HCT116 (cell line): Measurements from ENCODE around the gene DGCR8. TPM values are rescaled to one million over a fixed set of nuclear protein-coding genes. Genes with fewer than 3 reads are reported as not detected.

Experiments used
- ATAC-seq: fragments of 200-7000 bp; cut with Tn5 transposase; 2 replicates; pipeline ENCODE4 v1.9.1; 2020; ENCODE audit warnings: mild to moderate bottlenecking, moderate library complexity
- BruUV-seq: library from RNA; stranded (reverse); fragments of 400-500 nt; replicated peaks from 2 replicates; lab custom pipeline; 2021; lab: Mats Ljungman, UMichigan
- CTCF ChIA-PET: fragments of 300-600 bp; sonication (Branson Sonifier 250); formaldehyde crosslinking; loops from one replicate; lab custom pipeline; 2021; ENCODE audit warnings: antibody characterized with exemption; lab: Charles Lee
- POLR2A ChIA-PET: fragments of 300-600, 350-600 bp; sonication (Branson Sonifier 250); formaldehyde crosslinking; loops from one replicate; lab custom pipeline; 2021; ENCODE audit warnings: antibody characterized with exemption; lab: Charles Lee
- RAD21 ChIA-PET, 2 experiments: fragments of 300-600 bp; sonication (Branson Sonifier 250); formaldehyde crosslinking; loops; one replicate each; lab custom pipeline; 2023; ENCODE audit warnings: low total read pairs in 2 of 2; ENCODE audit not compliant: uncharacterized antibody in 2 of 2, unreplicated experiment in 2 of 2, low non-redundant PET in 1 of 2; lab: Charles Lee
- DNase-seq: peaks from one replicate; pipeline ENCODE4 v3.0.0-alpha.2; 2010; ENCODE audit warnings: low read depth, low spot score
- H2AFZ ChIP-seq: fragments of 200-600 bp; shearing (Covaris generic), sonication (generic); 2 replicates; pipeline ENCODE4 v1.6.1; 2017; ENCODE audit warnings: low read depth, mixed run types, mixed read lengths, antibody characterized with exemption, low read length; ENCODE audit not compliant: poor library complexity, severe bottlenecking
- H3K27ac ChIP-seq: 2 replicates; pipeline ENCODE4 v1.5.1; 2012; ENCODE audit warnings: low read depth, low read length
- H3K27me3 ChIP-seq: fragments of 200-600 bp; sonication (generic); 2 replicates; pipeline ENCODE4 v1.6.1; 2016; ENCODE audit warnings: mixed run types, low read length, mixed read lengths; ENCODE audit not compliant: insufficient read depth
- H3K36me3 ChIP-seq, 2 experiments: fragments of 200-500 bp in 1 of 2; fragments of 200-600 bp in 1 of 2; sonication (Bioruptor generic) in 1 of 2; sonication (generic) in 1 of 2; 2 replicates each; pipeline versions ENCODE4 v1.5.1 to v1.6.1; 2014 to 2016; ENCODE audit warnings: low read length in 2 of 2, inconsistent platforms in 1 of 2, mixed read lengths in 1 of 2, mixed run types in 1 of 2; ENCODE audit not compliant: insufficient read depth in 2 of 2, control insufficient read depth in 1 of 2
- H3K4me1 ChIP-seq, 2 experiments: fragments of 200-600 bp in 1 of 2; sonication (generic) in 1 of 2; 2 replicates each; pipeline versions ENCODE4 v1.5.1 to v1.6.1; 2012 to 2017; ENCODE audit warnings: low read length in 2 of 2, inconsistent platforms in 1 of 2, mild to moderate bottlenecking in 1 of 2, mixed read lengths in 1 of 2, mixed run types in 1 of 2, moderate library complexity in 1 of 2; ENCODE audit not compliant: insufficient read depth in 2 of 2, control insufficient read depth in 1 of 2
- H3K4me2 ChIP-seq: fragments of 200-600 bp; sonication (generic); 2 replicates; pipeline ENCODE4 v1.6.1; 2017; ENCODE audit warnings: mixed run types, low read length, mixed read lengths
- H3K4me3 ChIP-seq, 2 experiments: fragments of 200-600 bp in 1 of 2; sonication (generic) in 1 of 2; replicated peaks in 1 of 2; 2 replicates each; pipeline ENCODE4 v1.5.1; 2011 to 2016; ENCODE audit warnings: low read length in 2 of 2, control low read depth in 1 of 2, low read depth in 1 of 2, mild to moderate bottlenecking in 1 of 2, mixed read lengths in 1 of 2, mixed run types in 1 of 2
- H3K79me2 ChIP-seq: fragments of 200-600 bp; sonication (generic); 2 replicates; pipeline ENCODE4 v1.6.1; 2017; ENCODE audit warnings: mild to moderate bottlenecking, mixed run types, low read length, moderate library complexity, mixed read lengths; ENCODE audit not compliant: insufficient read depth
- H3K9ac ChIP-seq: fragments of 200-600 bp; sonication (generic); 2 replicates; pipeline ENCODE4 v1.6.1; 2016; ENCODE audit warnings: low read length, mixed read lengths
- H3K9me2 ChIP-seq: fragments of 200-600 bp; sonication (generic), shearing (Covaris generic); 2 replicates; pipeline ENCODE4 v1.6.1; 2017; ENCODE audit warnings: mixed run types, mild to moderate bottlenecking, moderate library complexity; ENCODE audit not compliant: insufficient read depth
- H3K9me3 ChIP-seq, 2 experiments: fragments of 200-500 bp in 1 of 2; fragments of 200-600 bp in 1 of 2; sonication (Bioruptor generic) in 1 of 2; sonication (generic) in 1 of 2; 2 replicates each; pipeline ENCODE4 v1.6.1; 2014 to 2017; ENCODE audit warnings: low read length in 2 of 2, mixed read lengths in 2 of 2, inconsistent platforms in 1 of 2, low read depth in 1 of 2, mild to moderate bottlenecking in 1 of 2, mixed run types in 1 of 2, moderate library complexity in 1 of 2; ENCODE audit not compliant: control insufficient read depth in 1 of 2, insufficient read depth in 1 of 2
- H4K20me1 ChIP-seq: fragments of 200-600 bp; sonication (generic), shearing (Covaris generic); 2 replicates; pipeline ENCODE4 v1.6.1; 2017; ENCODE audit warnings: mixed run types, mild to moderate bottlenecking, moderate library complexity; ENCODE audit not compliant: insufficient read depth
- CBX3 ChIP-seq: IDR thresholded peaks from 2 replicates; pipeline ENCODE4 v1.6.1; 2012; ENCODE audit warnings: low read depth
- CEBPB ChIP-seq: IDR thresholded peaks from 2 replicates; pipeline ENCODE4 v1.6.1; 2012; ENCODE audit warnings: low read depth
- CTCF ChIP-seq, 3 experiments: fragments of 200-600 bp in 1 of 3; sonication (generic) in 1 of 3; IDR thresholded peaks in 2 of 3; conservative IDR thresholded peaks in 1 of 3; 2 replicates each; pipeline ENCODE4 v1.5.1; 2012 to 2017; ENCODE audit warnings: low read depth in 2 of 3, low read length in 2 of 3, antibody characterized with exemption in 1 of 3, borderline replicate concordance in 1 of 3, control low read depth in 1 of 3, mild to moderate bottlenecking in 1 of 3, mixed read lengths in 1 of 3, mixed run types in 1 of 3, moderate library complexity in 1 of 3; ENCODE audit not compliant: insufficient read depth in 1 of 3
- EGR1 ChIP-seq: IDR thresholded peaks from 2 replicates; pipeline ENCODE4 v1.6.1; 2012; ENCODE audit warnings: low read depth
- ELF1 ChIP-seq: IDR thresholded peaks from 2 replicates; pipeline ENCODE4 v1.6.1; 2012; ENCODE audit warnings: low read depth, borderline replicate concordance
- EZH2 ChIP-seq: fragments of 200-600 bp; sonication (generic); IDR thresholded peaks from 2 replicates; pipeline ENCODE4 v1.6.1; 2017; ENCODE audit warnings: antibody characterized with exemption, mixed run types
- EZH2phosphoT487 ChIP-seq: fragments of 200-600 bp; IDR thresholded peaks from 2 replicates; pipeline ENCODE4 v1.6.1; 2018; ENCODE audit warnings: antibody characterized with exemption, borderline replicate concordance
- FOSL1 ChIP-seq: IDR thresholded peaks from 2 replicates; pipeline ENCODE4 v1.6.1; 2012; ENCODE audit warnings: low read depth
- MAX ChIP-seq: IDR thresholded peaks from 2 replicates; pipeline ENCODE4 v1.6.1; 2012
- POLR2A ChIP-seq: IDR thresholded peaks from 2 replicates; pipeline ENCODE4 v1.7.0; 2011; ENCODE audit warnings: borderline replicate concordance; ENCODE audit not compliant: insufficient read depth, insufficient read length; ENCODE audit errors: extremely low read depth
- POLR2AphosphoS5 ChIP-seq: IDR thresholded peaks from 2 replicates; pipeline ENCODE4 v1.6.1; 2011; ENCODE audit warnings: mild to moderate bottlenecking, low read depth, low read length, moderate library complexity
- SIN3A ChIP-seq: IDR thresholded peaks from 2 replicates; pipeline ENCODE4 v1.6.1; 2012; ENCODE audit warnings: low read depth
- SRF ChIP-seq: IDR thresholded peaks from 2 replicates; pipeline ENCODE4 v1.6.1; 2012; ENCODE audit warnings: low read depth
- YY1 ChIP-seq: IDR thresholded peaks from 2 replicates; pipeline ENCODE4 v1.6.1; 2011; ENCODE audit warnings: low read length, low read depth, moderate library complexity, mild to moderate bottlenecking; ENCODE audit not compliant: insufficient replicate concordance; ENCODE audit errors: extremely low read depth
- ZNF274 ChIP-seq: fragments of 200-500 bp; sonication (Bioruptor generic); IDR thresholded peaks from 2 replicates; pipeline ENCODE4 v1.6.1; 2014; ENCODE audit warnings: mild to moderate bottlenecking, low read depth, low read length, inconsistent platforms
- intact Hi-C: fragments of 100-400 bp; cut with micrococcal nuclease; formaldehyde crosslinking; loops from 2 replicates; pipeline ENCODE4 v1.10.0; 2022
- total RNA-seq: library from RNA; stranded (reverse); gene quantifications from one replicate; pipeline ENCODE4 v1.2.1, GENCODE V29; 2021; ENCODE audit not compliant: unreplicated experiment
- TF ChIP-seq, protein P1 (sequence below): IDR thresholded peaks from 2 replicates; pipeline ENCODE4 v1.6.1; 2012
- TF ChIP-seq, protein P2 (sequence below): IDR thresholded peaks from 2 replicates; pipeline ENCODE4 v1.6.1; 2011; ENCODE audit warnings: mild to moderate bottlenecking, low read length, moderate library complexity; ENCODE audit not compliant: insufficient replicate concordance; ENCODE audit errors: extremely low read depth
- TF ChIP-seq, protein P3 (sequence below): IDR thresholded peaks from 2 replicates; pipeline ENCODE4 v1.6.1; 2012; ENCODE audit warnings: low read depth

Gene DGCR8
- total RNA-seq, 1 experiment from 2014 or later = 43.8 TPM

DNA sequence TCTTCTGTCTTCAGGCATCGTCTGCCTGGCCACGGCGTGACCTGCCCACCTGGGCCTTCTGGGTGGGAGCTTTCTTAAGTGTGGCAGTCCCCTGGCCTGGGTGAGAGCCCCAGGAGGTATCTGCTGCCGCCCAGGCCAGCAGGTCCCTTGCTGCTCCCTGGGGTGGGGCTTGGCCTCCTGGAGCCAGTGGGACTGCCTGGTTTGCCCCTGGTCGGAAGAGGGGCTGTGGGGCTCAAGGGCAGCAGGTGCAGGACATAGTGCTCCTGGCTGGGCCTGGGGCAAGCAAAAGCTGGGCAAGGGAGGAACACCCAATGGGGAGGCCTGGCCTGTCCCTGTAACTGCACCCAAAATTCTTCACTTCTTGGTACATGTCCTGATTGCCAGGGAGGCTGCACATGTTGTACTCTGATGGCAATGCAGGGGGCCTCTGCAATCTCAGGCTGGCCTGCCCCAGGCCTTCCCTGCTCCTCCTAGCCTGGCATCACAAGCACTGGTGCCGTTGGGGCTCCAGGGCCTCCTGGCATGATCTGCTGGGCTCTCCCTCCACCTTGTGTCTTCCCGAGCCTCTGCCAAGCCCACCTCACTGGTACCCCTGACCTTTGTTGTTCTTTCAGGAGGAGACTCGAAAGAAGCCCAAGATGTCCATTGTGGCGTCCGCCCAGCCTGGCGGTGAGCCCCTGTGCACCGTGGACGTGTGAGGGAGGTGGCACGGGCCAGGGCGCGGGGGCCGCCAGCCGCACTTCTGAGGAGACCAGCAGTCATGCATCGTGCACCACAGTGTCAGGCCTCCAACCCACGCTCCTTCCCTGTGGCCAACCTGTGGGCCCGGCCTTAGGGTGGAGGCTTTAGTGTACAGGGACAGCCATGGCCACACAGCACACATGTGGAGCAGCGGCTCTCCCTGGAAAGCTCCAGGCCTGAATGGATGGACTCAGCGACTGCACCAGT is 29.6 kb downstream of the DGCR8 start:
- H4K20me1 ChIP-seq = no peaks in the 10 kb centered on the region
- no peak overlapping the region for H3K9ac ChIP-seq
- TF ChIP-seq YY1 = no peak
- no peak for TF ChIP-seq POLR2A
- TF ChIP-seq, protein P1, sequence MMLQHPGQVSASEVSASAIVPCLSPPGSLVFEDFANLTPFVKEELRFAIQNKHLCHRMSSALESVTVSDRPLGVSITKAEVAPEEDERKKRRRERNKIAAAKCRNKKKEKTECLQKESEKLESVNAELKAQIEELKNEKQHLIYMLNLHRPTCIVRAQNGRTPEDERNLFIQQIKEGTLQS = no peak
- TF ChIP-seq ELF1 = no peak
- no peak for TF ChIP-seq EZH2
- TF ChIP-seq, protein P2, sequence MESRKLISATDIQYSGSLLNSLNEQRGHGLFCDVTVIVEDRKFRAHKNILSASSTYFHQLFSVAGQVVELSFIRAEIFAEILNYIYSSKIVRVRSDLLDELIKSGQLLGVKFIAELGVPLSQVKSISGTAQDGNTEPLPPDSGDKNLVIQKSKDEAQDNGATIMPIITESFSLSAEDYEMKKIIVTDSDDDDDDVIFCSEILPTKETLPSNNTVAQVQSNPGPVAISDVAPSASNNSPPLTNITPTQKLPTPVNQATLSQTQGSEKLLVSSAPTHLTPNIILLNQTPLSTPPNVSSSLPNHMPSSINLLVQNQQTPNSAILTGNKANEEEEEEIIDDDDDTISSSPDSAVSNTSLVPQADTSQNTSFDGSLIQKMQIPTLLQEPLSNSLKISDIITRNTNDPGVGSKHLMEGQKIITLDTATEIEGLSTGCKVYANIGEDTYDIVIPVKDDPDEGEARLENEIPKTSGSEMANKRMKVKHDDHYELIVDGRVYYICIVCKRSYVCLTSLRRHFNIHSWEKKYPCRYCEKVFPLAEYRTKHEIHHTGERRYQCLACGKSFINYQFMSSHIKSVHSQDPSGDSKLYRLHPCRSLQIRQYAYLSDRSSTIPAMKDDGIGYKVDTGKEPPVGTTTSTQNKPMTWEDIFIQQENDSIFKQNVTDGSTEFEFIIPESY = no peak
- no peak for TF ChIP-seq CTCF (IDR thresholded peaks at IDR 0.05 in 2 of 3, conservative IDR thresholded peaks at IDR 0.05 in 1 of 3; ENCODE audit: borderline replicate concordance in 1 of 3, insufficient read depth in 1 of 3, low read depth in 2 of 3, low read length in 2 of 3)
- TF ChIP-seq ZNF274 = no peak
- TF ChIP-seq, protein P3, sequence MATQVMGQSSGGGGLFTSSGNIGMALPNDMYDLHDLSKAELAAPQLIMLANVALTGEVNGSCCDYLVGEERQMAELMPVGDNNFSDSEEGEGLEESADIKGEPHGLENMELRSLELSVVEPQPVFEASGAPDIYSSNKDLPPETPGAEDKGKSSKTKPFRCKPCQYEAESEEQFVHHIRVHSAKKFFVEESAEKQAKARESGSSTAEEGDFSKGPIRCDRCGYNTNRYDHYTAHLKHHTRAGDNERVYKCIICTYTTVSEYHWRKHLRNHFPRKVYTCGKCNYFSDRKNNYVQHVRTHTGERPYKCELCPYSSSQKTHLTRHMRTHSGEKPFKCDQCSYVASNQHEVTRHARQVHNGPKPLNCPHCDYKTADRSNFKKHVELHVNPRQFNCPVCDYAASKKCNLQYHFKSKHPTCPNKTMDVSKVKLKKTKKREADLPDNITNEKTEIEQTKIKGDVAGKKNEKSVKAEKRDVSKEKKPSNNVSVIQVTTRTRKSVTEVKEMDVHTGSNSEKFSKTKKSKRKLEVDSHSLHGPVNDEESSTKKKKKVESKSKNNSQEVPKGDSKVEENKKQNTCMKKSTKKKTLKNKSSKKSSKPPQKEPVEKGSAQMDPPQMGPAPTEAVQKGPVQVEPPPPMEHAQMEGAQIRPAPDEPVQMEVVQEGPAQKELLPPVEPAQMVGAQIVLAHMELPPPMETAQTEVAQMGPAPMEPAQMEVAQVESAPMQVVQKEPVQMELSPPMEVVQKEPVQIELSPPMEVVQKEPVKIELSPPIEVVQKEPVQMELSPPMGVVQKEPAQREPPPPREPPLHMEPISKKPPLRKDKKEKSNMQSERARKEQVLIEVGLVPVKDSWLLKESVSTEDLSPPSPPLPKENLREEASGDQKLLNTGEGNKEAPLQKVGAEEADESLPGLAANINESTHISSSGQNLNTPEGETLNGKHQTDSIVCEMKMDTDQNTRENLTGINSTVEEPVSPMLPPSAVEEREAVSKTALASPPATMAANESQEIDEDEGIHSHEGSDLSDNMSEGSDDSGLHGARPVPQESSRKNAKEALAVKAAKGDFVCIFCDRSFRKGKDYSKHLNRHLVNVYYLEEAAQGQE = no peak
- TF ChIP-seq MAX = no peak
- TF ChIP-seq EGR1 = no peak
- no peak for TF ChIP-seq CBX3
- no peak for TF ChIP-seq EZH2phosphoT487
- TF ChIP-seq FOSL1 = no peak
- no peak for TF ChIP-seq CEBPB
- no peak for TF ChIP-seq POLR2AphosphoS5
- no peak for TF ChIP-seq SIN3A
- no peak for TF ChIP-seq SRF
- no peak overlapping the region for H3K4me2 ChIP-seq
- no peak overlapping the region for H3K4me3 ChIP-seq
- no peak for DNase-seq
- ATAC-seq = no peak
- peaks cover 25% of the 10 kb centered on the region for H3K79me2 ChIP-seq
- peaks cover 0 to 4% of the 10 kb centered on the region in 2 experiments; a peak in 1 of 4 replicates for H3K4me1 ChIP-seq
- H3K36me3 ChIP-seq = peaks cover 26 to 69% of the 10 kb centered on the region in 2 experiments; a peak in 3 of 4 replicates
- H2AFZ ChIP-seq = no peak overlapping the region
- BruUV-seq = no TSS peak
- POLR2A ChIA-PET = no interaction called here
- RAD21 ChIA-PET = no interaction called here
- no peaks in the 10 kb centered on the region for H3K27me3 ChIP-seq
- H3K27ac ChIP-seq = peak overlapping the region; percentile 34
- H3K9me3 ChIP-seq = no peaks in the 10 kb centered on the region
- CTCF ChIA-PET = no interaction called here
- no peaks in the 10 kb centered on the region for H3K9me2 ChIP-seq
- intact Hi-C loops = loop anchor here (10.0 kb wide), 1 partner anchor 145 kb away; no protein-coding TSS in a partner anchor
